ENCODE results near the gene TBCE. TPM values are rescaled to one million over a fixed set of nuclear protein-coding genes. Genes with fewer than 3 reads are reported as not detected.

Gene TBCE
- total RNA-seq, 1 experiment from 2014 or later = 12.8 TPM

- peak; percentile 41 for DNase-seq (ENCODE audit: low spot score)
Observed at GRCh38 chr1:235409042-235409820, 42.0 kb downstream of the TBCE start.

GRCh38 chr1:235410467-235410866 lies 43.2 kb downstream of the TBCE start:
- DNase-seq (ENCODE audit: low spot score) = no peak

GRCh38 chr1:235411489-235412486 lies 44.6 kb downstream of the TBCE start:
- peak; percentile 50 for DNase-seq (ENCODE audit: low spot score)

GRCh38 chr1:235415008-235415904 lies 48.0 kb downstream of the TBCE start:
- DNase-seq (ENCODE audit: low spot score) = peak; percentile 83

- DNase-seq (ENCODE audit: low spot score) = no peak
Observed at GRCh38 chr1:235416662-235417049, 49.4 kb downstream of the TBCE start.

GRCh38 chr1:235417086-235417697 lies 50.0 kb downstream of the TBCE start:
- DNase-seq (ENCODE audit: low spot score) = peak; percentile 86

GRCh38 chr1:235421751-235422150 lies 54.5 kb downstream of the TBCE start:
- DNase-seq (ENCODE audit: low spot score) = no peak

GRCh38 chr1:235423214-235423652 lies 56.0 kb downstream of the TBCE start:
- no peak for DNase-seq (ENCODE audit: low spot score)

- no peak for DNase-seq (ENCODE audit: low spot score)
Observed at GRCh38 chr1:235424092-235424491, 56.9 kb downstream of the TBCE start.

- no peak for DNase-seq (ENCODE audit: low spot score)
Observed at GRCh38 chr1:235425357-235425756, 58.1 kb downstream of the TBCE start.

GRCh38 chr1:235426143-235426542 lies 58.9 kb downstream of the TBCE start:
- no peak for DNase-seq (ENCODE audit: low spot score)

GRCh38 chr1:235426680-235427079 lies 59.5 kb downstream of the TBCE start:
- no peak for DNase-seq (ENCODE audit: low spot score)

- no peak for DNase-seq (ENCODE audit: low spot score)
Observed at GRCh38 chr1:235427447-235427846, 60.2 kb downstream of the TBCE start.

- no peak for DNase-seq (ENCODE audit: low spot score)
Observed at GRCh38 chr1:235429143-235429542, 61.9 kb downstream of the TBCE start.

GRCh38 chr1:235430991-235431390 lies 63.8 kb downstream of the TBCE start:
- DNase-seq (ENCODE audit: low spot score) = no peak

GRCh38 chr1:235434001-235434400 lies 66.8 kb downstream of the TBCE start:
- no peak for DNase-seq (ENCODE audit: low spot score)

- no peak for DNase-seq (ENCODE audit: low spot score)
Observed at GRCh38 chr1:235441159-235441685, 74.0 kb downstream of the TBCE start.

- peak; percentile 14 for DNase-seq (ENCODE audit: low spot score)
Observed at GRCh38 chr1:235442788-235443429, 75.7 kb downstream of the TBCE start.

GRCh38 chr1:235448616-235449015 lies 81.4 kb downstream of the TBCE start:
- DNase-seq (ENCODE audit: low spot score) = no peak

- no peak for DNase-seq (ENCODE audit: low spot score)
Observed at GRCh38 chr1:235450433-235450832, 83.2 kb downstream of the TBCE start.

Measured in HT-29 (cell line).